Sciatic nerve (tissue), 2 donors: Measurements from ENCODE around the gene GALR3. TPM values are rescaled to one million over a fixed set of nuclear protein-coding genes. Genes with fewer than 3 reads are reported as not detected.
"Not testable (repeated sequence)": the region's sequence is repeated elsewhere in the genome, so short reads cannot be mapped to it uniquely, and the experiment has no call there.

Source experiments
- ATAC-seq: fragments of 200-7000 bp; cut with Tn5 transposase; one replicate; pipeline ENCODE4 v1.9.1; 2020; ENCODE audit warnings: mild to moderate bottlenecking, moderate library complexity
- DNase-seq: peaks from one replicate; pipeline ENCODE4 v3.0.0-alpha.2; 2020; ENCODE audit warnings: low spot score
- intact Hi-C: fragments of 100-400 bp; cut with DNase I; formaldehyde crosslinking; loops from one replicate; pipeline ENCODE4 v1.14.2; 2022
- total RNA-seq: library from RNA; stranded (reverse); fragmentation: NEBNext Ultra II Directional; extraction: Animal tissue kit (Norgen Biotek cat#: 25700); gene quantifications from one replicate; pipeline ENCODE4 v1.2.1, GENCODE V29; 2021
- donor health status: DM: no; HTN: no; CAD: no.
- donor health status: DM: no; HTN: no; CAD: no.

Gene GALR3, protein sequence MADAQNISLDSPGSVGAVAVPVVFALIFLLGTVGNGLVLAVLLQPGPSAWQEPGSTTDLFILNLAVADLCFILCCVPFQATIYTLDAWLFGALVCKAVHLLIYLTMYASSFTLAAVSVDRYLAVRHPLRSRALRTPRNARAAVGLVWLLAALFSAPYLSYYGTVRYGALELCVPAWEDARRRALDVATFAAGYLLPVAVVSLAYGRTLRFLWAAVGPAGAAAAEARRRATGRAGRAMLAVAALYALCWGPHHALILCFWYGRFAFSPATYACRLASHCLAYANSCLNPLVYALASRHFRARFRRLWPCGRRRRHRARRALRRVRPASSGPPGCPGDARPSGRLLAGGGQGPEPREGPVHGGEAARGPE
- total RNA-seq: not detected

- ATAC-seq: no peak
- DNase-seq: no peak
- intact Hi-C loops: no loop called here
Observed at GRCh38 chr22:37823134-37823985, at the start of gene GALR3. GALR3 (plus strand) TSS chr22:37823382; CDS start chr22:37823407, 25 bp downstream.

GRCh38 chr22:37774728-37775127 lies 48.5 kb upstream of the GALR3 start:
- intact Hi-C loops: no loop called here
- ATAC-seq: no peak
- DNase-seq: no peak

DNA sequence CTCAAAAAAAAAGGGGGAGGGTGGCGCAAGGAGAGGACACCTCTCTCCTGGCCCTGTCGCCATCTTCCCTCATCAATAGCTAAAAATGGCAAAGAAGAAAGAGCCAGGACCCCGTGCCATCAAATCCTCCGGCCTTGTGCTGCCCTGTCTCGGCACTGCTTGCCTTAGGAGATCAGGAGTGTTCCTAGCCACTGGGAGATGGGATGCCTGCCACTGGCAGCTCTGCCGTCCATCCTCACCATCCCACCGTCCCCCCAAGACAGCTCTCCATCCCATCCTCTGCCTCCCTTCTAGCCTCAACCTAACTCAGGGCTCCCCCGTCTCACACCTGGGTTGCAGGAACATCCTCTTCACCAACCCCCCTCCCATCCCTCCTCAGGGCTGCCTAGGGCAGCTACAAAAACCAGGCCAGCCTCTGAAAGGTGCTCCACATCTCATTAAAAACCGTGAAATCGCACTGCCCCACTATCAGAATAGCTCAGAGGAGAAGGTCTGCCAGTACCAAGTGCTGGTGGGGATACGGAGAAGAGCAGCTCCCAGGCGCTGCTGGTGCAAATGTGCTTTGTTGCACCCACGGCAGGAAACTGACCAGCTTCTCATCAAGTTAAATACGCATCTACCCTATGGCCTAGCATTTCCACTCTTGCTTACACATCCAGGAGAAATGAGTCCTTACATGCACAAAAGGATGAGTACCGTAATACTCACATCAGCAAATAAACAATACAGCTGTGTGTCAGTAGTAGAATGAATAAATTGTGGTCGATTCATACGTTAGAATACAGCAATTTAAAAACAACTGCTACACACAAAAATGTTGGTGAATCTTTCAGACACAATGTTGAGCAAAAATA lies 47.2 kb upstream of the GALR3 start:
- ATAC-seq: no peak

DNA sequence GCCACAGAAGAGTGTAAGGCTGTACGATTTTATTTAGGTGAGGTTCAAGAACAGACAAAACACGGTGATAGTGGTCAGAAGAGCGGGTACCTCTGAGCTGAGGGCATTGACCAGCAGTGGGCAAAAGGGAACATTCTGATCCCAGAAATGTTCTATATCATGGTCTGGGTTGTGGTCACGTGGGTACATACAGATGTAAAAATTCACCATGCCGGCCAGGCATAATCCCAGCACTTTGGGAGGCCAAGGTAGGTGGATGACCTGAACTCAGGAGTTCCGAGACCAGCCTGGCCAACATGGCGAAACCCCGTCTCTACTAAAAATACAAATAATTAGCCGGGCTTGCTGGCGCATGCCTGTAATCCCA lies 46.6 kb upstream of the GALR3 start:
- intact Hi-C loops: no loop called here
- no peak for DNase-seq
- no peak for ATAC-seq

More for the DNA sequence above, 47.2 kb upstream of the GALR3 start:
- intact Hi-C loops: no loop called here
- no peak for DNase-seq

DNA sequence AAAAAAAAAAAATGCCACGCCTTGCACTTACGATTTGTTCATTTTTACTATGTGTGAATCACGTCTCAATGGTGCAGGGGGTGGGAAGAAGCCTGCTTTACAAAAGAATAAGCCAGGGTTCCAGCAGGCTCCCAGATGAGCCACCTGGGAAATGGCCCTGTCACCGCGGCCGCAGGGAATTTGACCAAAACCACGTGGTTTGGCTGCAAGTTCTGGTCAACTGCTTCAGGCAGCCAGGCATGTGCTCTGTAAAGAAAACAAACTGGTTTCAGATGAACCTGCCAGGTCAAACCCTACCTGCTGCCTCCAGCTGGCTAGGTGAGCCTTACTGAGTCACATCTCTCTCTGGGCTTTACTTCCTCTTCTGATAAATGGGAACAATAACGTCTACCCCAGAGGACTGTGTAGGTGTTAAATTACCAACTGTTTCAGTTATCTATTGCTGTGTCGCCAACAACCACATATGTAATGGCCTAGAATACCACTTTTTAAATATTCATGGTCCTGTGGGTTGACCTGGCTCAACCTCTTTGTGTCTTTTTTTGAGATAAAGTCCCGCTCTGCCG lies 46.0 kb upstream of the GALR3 start:
- ATAC-seq (peak; percentile 69), DNase-seq (no peak)
- intact Hi-C loops: no loop called here

DNA sequence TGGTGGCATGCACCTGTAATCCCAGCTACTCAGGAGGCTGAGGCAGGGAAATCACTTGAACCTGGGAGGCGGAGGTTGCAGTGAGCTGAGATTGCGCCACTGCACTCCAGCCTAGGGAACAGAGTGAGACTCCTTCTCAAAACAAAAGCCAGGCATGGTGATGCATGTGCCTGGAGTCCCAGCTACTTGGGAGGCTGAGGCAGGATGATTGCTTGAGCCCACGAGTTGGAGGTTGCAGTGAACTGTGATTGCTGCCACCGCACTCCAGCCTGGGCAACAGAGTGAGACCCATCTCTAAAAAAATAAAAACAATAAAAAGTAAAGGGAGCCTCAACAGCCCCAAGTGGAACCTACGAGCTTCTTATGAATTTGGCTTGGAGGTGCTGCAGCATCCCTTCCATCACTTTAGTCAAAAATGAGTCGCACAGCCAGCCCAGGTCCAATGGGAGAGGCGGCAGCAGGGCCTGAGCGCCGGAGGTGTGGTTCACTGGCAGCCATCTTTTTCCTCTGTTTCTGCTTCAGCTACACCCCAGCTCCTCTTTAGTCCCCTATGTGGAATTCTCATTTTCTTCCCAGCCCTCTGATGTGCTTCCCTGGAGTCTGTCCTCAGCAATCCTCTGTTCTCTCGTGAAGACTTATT lies 44.7 kb upstream of the GALR3 start:
- intact Hi-C loops: no loop called here
- DNase-seq (no peak), ATAC-seq (no peak)

DNA sequence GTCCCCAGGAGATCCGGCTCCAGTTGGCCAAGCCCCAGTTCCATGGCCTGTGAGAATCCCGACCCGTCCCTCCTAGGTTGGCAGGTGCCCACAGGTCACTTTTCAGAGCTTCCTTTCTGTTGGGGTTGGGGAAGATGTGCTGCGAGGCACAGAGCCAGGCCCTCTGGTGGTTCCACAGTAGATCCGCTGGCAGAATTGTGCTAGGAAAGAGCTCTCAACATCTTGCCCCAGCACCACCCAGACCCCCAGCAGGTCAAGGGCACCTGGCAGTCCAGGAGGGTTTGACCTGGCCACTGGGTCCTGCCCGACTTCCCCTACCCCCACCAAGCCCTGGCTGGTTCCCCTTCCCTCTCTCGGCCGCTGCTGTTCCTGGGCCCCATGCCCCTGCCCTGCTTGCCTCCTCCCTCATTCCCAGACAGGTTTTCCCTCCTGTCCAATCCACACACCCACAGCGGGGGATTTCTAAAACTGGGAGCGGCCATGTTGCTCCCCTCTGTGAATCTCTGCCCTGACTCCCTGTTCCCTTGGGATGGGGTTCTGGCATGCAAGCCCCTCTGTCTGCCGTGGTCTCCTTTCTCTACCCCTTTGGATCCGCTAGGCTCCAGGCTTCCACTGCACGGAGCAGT lies 41.6 kb upstream of the GALR3 start:
- no peak for DNase-seq
- ATAC-seq: no peak
- intact Hi-C loops: no loop called here

- intact Hi-C loops: no loop called here
- no peak for ATAC-seq
- no peak for DNase-seq
Observed at GRCh38 chr22:37782340-37783168, 40.6 kb upstream of the GALR3 start.

DNA sequence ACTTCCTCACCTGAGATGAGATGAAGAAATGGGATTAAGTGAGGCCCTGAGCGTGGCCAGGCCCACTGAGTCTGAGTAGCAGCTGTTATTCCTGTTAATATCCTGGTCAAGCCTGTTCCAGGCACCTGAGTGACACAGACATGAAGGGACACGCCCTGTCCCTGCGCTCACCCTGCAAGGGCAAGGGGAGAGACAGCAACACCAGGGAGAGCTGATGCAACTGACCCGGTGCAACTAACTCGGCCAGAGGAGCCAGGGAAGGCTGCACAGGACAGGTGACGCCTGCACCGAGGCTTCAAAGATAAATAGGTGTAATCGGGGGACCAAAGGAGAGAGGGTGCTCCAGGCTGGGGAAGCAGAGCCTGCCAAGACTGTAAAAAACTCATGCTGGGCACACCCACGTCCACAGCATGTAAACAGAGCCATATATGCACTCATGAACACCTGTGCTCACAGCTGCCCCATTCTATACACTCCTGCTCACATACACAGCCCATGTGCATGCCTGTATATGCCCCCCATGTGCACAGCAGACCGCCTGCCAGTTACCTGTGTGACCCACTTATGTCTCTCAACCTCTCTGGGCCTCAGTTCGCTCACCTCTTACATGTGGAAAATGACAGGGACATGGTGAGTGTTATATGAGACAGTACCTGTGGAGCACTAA lies 38.2 kb upstream of the GALR3 start:
- ATAC-seq: no peak
- no peak for DNase-seq
- intact Hi-C loops: no loop called here

- DNase-seq: no peak
- no peak for ATAC-seq
- intact Hi-C loops: no loop called here
Observed at GRCh38 chr22:37790234-37790633, 32.9 kb upstream of the GALR3 start.

DNA sequence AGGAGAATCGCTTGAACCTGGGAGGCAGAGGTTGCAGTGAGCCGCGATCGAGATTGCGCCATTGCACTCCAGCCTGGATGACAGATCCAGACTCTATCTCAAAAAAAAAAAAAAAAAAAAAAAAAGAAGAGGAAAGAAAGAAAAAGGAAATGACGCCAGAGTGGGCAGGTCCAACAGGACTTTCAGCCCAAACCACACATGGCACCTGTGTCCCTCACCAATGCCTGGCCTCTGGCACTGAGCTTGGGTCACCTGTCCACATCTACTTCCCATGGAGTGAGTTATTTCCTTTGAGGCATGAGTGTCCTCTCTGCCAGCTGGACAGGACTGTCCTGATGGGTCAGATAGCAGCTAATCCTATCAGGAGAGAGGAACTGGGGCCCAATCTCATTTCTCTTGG lies 30.7 kb upstream of the GALR3 start:
- DNase-seq (no peak), ATAC-seq (no peak)
- intact Hi-C loops: no loop called here

GRCh38 chr22:37794376-37794775 lies 28.8 kb upstream of the GALR3 start:
- intact Hi-C loops: no loop called here
- no peak for DNase-seq
- ATAC-seq: no peak

GRCh38 chr22:37796079-37796478 lies 27.1 kb upstream of the GALR3 start:
- no peak for DNase-seq
- intact Hi-C loops: no loop called here
- no peak for ATAC-seq

- intact Hi-C loops, DNase-seq, ATAC-seq: not testable (repeated sequence)
Observed at GRCh38 chr22:37797259-37797658, 25.9 kb upstream of the GALR3 start.

- intact Hi-C loops: no loop called here
- ATAC-seq (no peak), DNase-seq (no peak)
Observed at GRCh38 chr22:37797874-37798500, 25.2 kb upstream of the GALR3 start.

- intact Hi-C loops, ATAC-seq, DNase-seq: not testable (repeated sequence)
Observed at GRCh38 chr22:37799979-37800378, 23.2 kb upstream of the GALR3 start.
